Endothelial cell of umbilical vein (primary cell): Measurements from ENCODE around the gene MTFR1L. TPM values are rescaled to one million over a fixed set of nuclear protein-coding genes. Genes with fewer than 3 reads are reported as not detected.

Experiments
- BruUV-seq: library from RNA; stranded (reverse); fragments of 400-500 nt; replicated peaks from 2 replicates; lab custom pipeline; 2021; lab: Mats Ljungman, UMichigan
- CTCF ChIA-PET: fragments of 300-600, 350-600 bp; sonication (Branson Sonifier 250); formaldehyde crosslinking; loops from one replicate; lab custom pipeline; 2021; ENCODE audit warnings: antibody characterized with exemption, inconsistent platforms; lab: Charles Lee
- POLR2A ChIA-PET: fragments of 300-600, 350-600 bp; sonication (Branson Sonifier 250); formaldehyde crosslinking; loops from one replicate; lab custom pipeline; 2021; ENCODE audit warnings: antibody characterized with exemption, inconsistent platforms; lab: Charles Lee
- DNase-seq: peaks from one replicate; pipeline ENCODE4 v3.0.0-alpha.2; 2011; ENCODE audit warnings: low read depth, low spot score
- FAIRE-seq: peaks from 2 replicates; lab custom pipeline; 2011; peaks lifted over from hg19 to GRCh38; lab: Jason Lieb, UNC
- H2AFZ ChIP-seq: 2 replicates; pipeline ENCODE4 v1.6.0; 2012; ENCODE audit warnings: low read depth, low read length, control low read depth, inconsistent platforms
- H3K27ac ChIP-seq: 2 replicates; pipeline ENCODE4 v1.5.1; 2011; ENCODE audit warnings: low read depth, mild to moderate bottlenecking, control low read depth, low read length, moderate library complexity; ENCODE audit not compliant: insufficient read depth
- H3K27me3 ChIP-seq, 2 experiments: 2 replicates each; pipeline versions ENCODE4 v1.6.0 to v1.6.1; 2011; ENCODE audit warnings: low read length in 2 of 2, mixed read lengths in 1 of 2; ENCODE audit not compliant: control insufficient read depth in 2 of 2, insufficient read depth in 2 of 2
- H3K36me3 ChIP-seq, 2 experiments: 2 replicates in 1 of 2; 3 replicates in 1 of 2; pipeline ENCODE4 v1.5.1; 2011; ENCODE audit warnings: low read length in 2 of 2, mild to moderate bottlenecking in 1 of 2, moderate library complexity in 1 of 2; ENCODE audit not compliant: control insufficient read depth in 2 of 2, insufficient read depth in 2 of 2; ENCODE audit errors: extremely low read depth in 1 of 2
- H3K4me1 ChIP-seq: 3 replicates; pipeline ENCODE4 v1.5.1; 2011; ENCODE audit warnings: mild to moderate bottlenecking, low read length; ENCODE audit not compliant: control insufficient read depth, insufficient read depth; ENCODE audit errors: extremely low read depth
- H3K4me2 ChIP-seq: 2 replicates; pipeline ENCODE4 v1.6.1; 2011; ENCODE audit warnings: low read length, control low read depth, mixed read lengths; ENCODE audit not compliant: insufficient read depth
- H3K4me3 ChIP-seq, 3 experiments: fragments of 200-600 bp in 1 of 3; sonication (generic), shearing (Covaris generic) in 1 of 3; replicated peaks in 1 of 3; 2 replicates each; pipeline ENCODE4 v1.5.1; 2011 to 2016; ENCODE audit warnings: control low read depth in 3 of 3, low read length in 3 of 3, mild to moderate bottlenecking in 2 of 3, inconsistent platforms in 1 of 3, low read depth in 1 of 3, moderate library complexity in 1 of 3; ENCODE audit not compliant: insufficient read depth in 1 of 3
- H3K79me2 ChIP-seq: 2 replicates; pipeline ENCODE4 v1.6.0; 2012; ENCODE audit warnings: low read length, inconsistent platforms; ENCODE audit not compliant: control insufficient read depth, insufficient read depth
- H3K9ac ChIP-seq: replicated peaks from 2 replicates; pipeline ENCODE3; 2011; ENCODE audit warnings: low read length, control low read depth; ENCODE audit not compliant: insufficient read depth; ENCODE audit errors: extremely low read depth
- H3K9me1 ChIP-seq: replicated peaks from 3 replicates; pipeline ENCODE4 v1.6.0; 2011; ENCODE audit warnings: mild to moderate bottlenecking, low read length; ENCODE audit not compliant: control insufficient read depth, insufficient read depth; ENCODE audit errors: extremely low read depth
- H3K9me3 ChIP-seq: replicated peaks from 2 replicates; pipeline ENCODE4 v1.5.1; 2012; ENCODE audit warnings: low read length, inconsistent platforms; ENCODE audit not compliant: control insufficient read depth, insufficient read depth
- H4K20me1 ChIP-seq: replicated peaks from 2 replicates; pipeline ENCODE3; 2011; ENCODE audit warnings: mild to moderate bottlenecking, low read length; ENCODE audit not compliant: control insufficient read depth, insufficient read depth; ENCODE audit errors: extremely low read depth
- CTCF ChIP-seq, 2 donors: IDR thresholded peaks; 1 replicate in 1 of 2; 2 replicates in 1 of 2; pipeline ENCODE4 v1.5.1; 2011; ENCODE audit warnings: low read length in 2 of 2, mild to moderate bottlenecking in 2 of 2, moderate library complexity in 2 of 2, control low read depth in 1 of 2, inconsistent platforms in 1 of 2, low read depth in 1 of 2; ENCODE audit not compliant: insufficient read depth in 1 of 2; ENCODE audit errors: extremely low read depth in 1 of 2
- EZH2 ChIP-seq: IDR thresholded peaks from 2 replicates; pipeline ENCODE4 v1.6.1; 2012; ENCODE audit warnings: borderline replicate concordance, low read depth, mild to moderate bottlenecking, moderate library complexity, low read length, inconsistent platforms; ENCODE audit not compliant: severe bottlenecking
- FOS ChIP-seq: IDR thresholded peaks from 2 replicates; pipeline ENCODE4 v1.6.1; 2011; ENCODE audit warnings: mild to moderate bottlenecking, low read length, moderate library complexity, borderline replicate concordance; ENCODE audit not compliant: insufficient read depth
- GATA2 ChIP-seq: IDR thresholded peaks from 2 replicates; pipeline ENCODE4 v1.7.0; 2011; ENCODE audit warnings: low read depth, mild to moderate bottlenecking, moderate library complexity, mixed read lengths, low read length; ENCODE audit not compliant: insufficient read length, insufficient read depth
- JUN ChIP-seq: IDR thresholded peaks from 2 replicates; pipeline ENCODE4 v1.6.1; 2011; ENCODE audit warnings: borderline replicate concordance, low read depth; ENCODE audit not compliant: insufficient read length, insufficient read depth
- MAX ChIP-seq: IDR thresholded peaks from 2 replicates; pipeline ENCODE4 v1.6.1; 2011; ENCODE audit not compliant: insufficient read depth, insufficient read length
- MYC ChIP-seq: IDR thresholded peaks from one replicate; pipeline ENCODE4 v1.6.1; 2011; ENCODE audit warnings: mild to moderate bottlenecking, low read depth, low read length
- POLR2A ChIP-seq: IDR thresholded peaks from 2 replicates; pipeline ENCODE4 v1.6.1; 2012; ENCODE audit warnings: low read depth, mild to moderate bottlenecking, control low read depth, low read length
- POLR2AphosphoS5 ChIP-seq: IDR thresholded peaks from 2 replicates; pipeline ENCODE4 v1.6.1; 2012; ENCODE audit warnings: low read depth, mild to moderate bottlenecking, control low read depth, low read length, moderate library complexity; ENCODE audit not compliant: insufficient read depth
- dilution Hi-C: fragments of 300-500 bp; cut with MboI; formaldehyde crosslinking; loops from one replicate; pipeline ENCODE4 v1.15.0; 2019; ENCODE audit warnings: low sequenced_read_pairs; ENCODE audit not compliant: extremely low pct_ligation_motif_present
- intact Hi-C: fragments of 100-400 bp; cut with micrococcal nuclease; formaldehyde crosslinking; loops from one replicate; pipeline ENCODE4 v1.10.0; 2022
- polyA plus RNA-seq, 4 experiments: library from polyadenylated mRNA; depleted of rRNA in 3 of 4; stranded (reverse) in 3 of 4; unstranded in 1 of 4; fragments of >200 nt; gene quantifications; 2 replicates each; pipeline versions ENCODE4 v1.2.1 to v1.2.3, GENCODE V29; 2011 to 2012; ENCODE audit warnings: missing spikeins in 1 of 4
- total RNA-seq: library from RNA; stranded (reverse); gene quantifications from 2 replicates; pipeline ENCODE4 v1.2.3, GENCODE V29; 2021

MTFR1L gene
- total and polyA plus RNA-seq, 2 donors (not counting 3 experiments of a cell fraction or from before 2014, with no cell fraction given): 34.8 to 45.5 TPM

- no peak for DNase-seq
- Histone ChIP-seq H3K9me1 (no peaks in the 10 kb centered on the region), H4K20me1 (no peaks in the 10 kb centered on the region), H3K4me3 (no peak overlapping the region), H3K4me2 (no peak overlapping the region), H3K79me2 (no peaks in the 10 kb centered on the region), H3K4me1 (no peaks in the 10 kb centered on the region), H3K27me3 (no peaks in the 10 kb centered on the region), H3K27ac (no peak overlapping the region), H3K36me3 (no peaks in the 10 kb centered on the region), H3K9ac (no peak overlapping the region), H3K9me3 (no peaks in the 10 kb centered on the region), H2AFZ (no peak overlapping the region)
- CTCF ChIA-PET: interaction anchor here (1.2 to 1.6 kb wide), 2 partner anchors 15 to 117 kb away, joined by 3 to 5 read pairs; partner anchors contain the start of gene PAFAH2
- no peak for FAIRE-seq
- intact Hi-C loops: no loop called here
- POLR2A ChIA-PET: no interaction called here
- dilution Hi-C loops: loop anchor here (25.0 kb wide), 1 partner anchor 107 kb away; the partner anchor contains the start of gene PAFAH2
- TF ChIP-seq MAX: no peak
- no peak for TF ChIP-seq POLR2AphosphoS5
- no peak for TF ChIP-seq GATA2
- TF ChIP-seq EZH2: no peak
- TF ChIP-seq JUN: no peak
- TF ChIP-seq MYC: no peak
- no peak for TF ChIP-seq POLR2A
- no peak for TF ChIP-seq FOS
- TF ChIP-seq CTCF (IDR thresholded peaks at IDR 0.05; ENCODE audit: extremely low read depth in 1 of 2, insufficient read depth in 1 of 2, low read depth in 1 of 2, low read length in 2 of 2): no peak
- BruUV-seq: no TSS peak
Measured at GRCh38 chr1:25880518-25880917, 60.8 kb downstream of the MTFR1L start.
